ENCODE measurements around the gene ANTXR1. TPM values are rescaled to one million over a fixed set of nuclear protein-coding genes. Genes with fewer than 3 reads are reported as not detected.

ANTXR1 gene
- total and polyA plus RNA-seq, 4 experiments from 2014 or later: 0.58 TPM; not detected in 3

- no peaks in the 10 kb centered on the region for H3K4me1 ChIP-seq (ENCODE audit: insufficient read depth, low read length)
- no peaks in the 10 kb centered on the region for H3K36me3 ChIP-seq (ENCODE audit: insufficient read depth, low read length)
- Mint-ChIP-seq H3K9me3 (no peaks in the 10 kb centered on the region), H3K27me3 (peaks cover 11 to 14% of the 10 kb centered on the region in 2 donors), H3K4me3 (no peak overlapping the region), H3K27ac (no peak overlapping the region), H3K4me1 (no peaks in the 10 kb centered on the region), H3K36me3 (no peaks in the 10 kb centered on the region)
- H3K4me3 ChIP-seq (ENCODE audit: low read length in 2 of 2): no peak overlapping the region
- no peaks in the 10 kb centered on the region for H3K9me3 ChIP-seq (ENCODE audit: control insufficient read depth in 1 of 2, low read length in 2 of 2)
- H3K27me3 ChIP-seq (ENCODE audit: insufficient read depth, low read length): no peaks in the 10 kb centered on the region
- no peak for DNase-seq
- CTCF ChIA-PET (ENCODE audit: partially characterized antibody): no interaction called here
- POLR2A ChIA-PET (ENCODE audit: partially characterized antibody): no interaction called here
- H3K27ac ChIP-seq (ENCODE audit: low read depth, low read length): no peak overlapping the region
- intact Hi-C loops (cut with micrococcal nuclease): no loop called here
Observed at GRCh38 chr2:69133898-69134297, 120.9 kb downstream of the ANTXR1 start.

- Histone ChIP-seq H3K27me3 (ENCODE audit: insufficient read depth, low read length) (no peaks in the 10 kb centered on the region), H3K9me3 (ENCODE audit: control insufficient read depth in 1 of 2, low read length in 2 of 2) (no peaks in the 10 kb centered on the region), H3K4me1 (ENCODE audit: insufficient read depth, low read length) (no peaks in the 10 kb centered on the region), H3K27ac (ENCODE audit: low read depth, low read length) (no peak overlapping the region), H3K36me3 (ENCODE audit: insufficient read depth, low read length) (no peaks in the 10 kb centered on the region), H3K4me3 (ENCODE audit: low read length in 2 of 2) (no peak overlapping the region)
- H3K27me3 Mint-ChIP-seq: peaks cover 11 to 14% of the 10 kb centered on the region in 2 donors
- no peak overlapping the region for H3K4me3 Mint-ChIP-seq
- intact Hi-C loops (cut with micrococcal nuclease): no loop called here
- no peak for DNase-seq
- ChIA-PET CTCF (ENCODE audit: partially characterized antibody) (no interaction called here), POLR2A (ENCODE audit: partially characterized antibody) (no interaction called here)
- H3K27ac Mint-ChIP-seq: no peak overlapping the region
- no peaks in the 10 kb centered on the region for H3K9me3 Mint-ChIP-seq
- H3K4me1 Mint-ChIP-seq: no peaks in the 10 kb centered on the region
- no peaks in the 10 kb centered on the region for H3K36me3 Mint-ChIP-seq
Observed at GRCh38 chr2:69134306-69134945, 121.4 kb downstream of the ANTXR1 start.

GRCh38 chr2:69138247-69138772 lies 125.3 kb downstream of the ANTXR1 start:
- Histone ChIP-seq H3K36me3 (ENCODE audit: insufficient read depth, low read length) (no peaks in the 10 kb centered on the region), H3K27ac (ENCODE audit: low read depth, low read length) (no peak overlapping the region), H3K9me3 (ENCODE audit: control insufficient read depth in 1 of 2, low read length in 2 of 2) (no peaks in the 10 kb centered on the region), H3K4me3 (ENCODE audit: low read length in 2 of 2) (no peak overlapping the region), H3K27me3 (ENCODE audit: insufficient read depth, low read length) (no peaks in the 10 kb centered on the region), H3K4me1 (ENCODE audit: insufficient read depth, low read length) (no peaks in the 10 kb centered on the region)
- POLR2A ChIA-PET (ENCODE audit: partially characterized antibody): no interaction called here
- Mint-ChIP-seq H3K4me1 (no peaks in the 10 kb centered on the region), H3K27me3 (peaks cover 15 to 20% of the 10 kb centered on the region in 2 donors), H3K4me3 (no peak overlapping the region), H3K9me3 (no peaks in the 10 kb centered on the region), H3K36me3 (no peaks in the 10 kb centered on the region), H3K27ac (no peak overlapping the region)
- CTCF ChIA-PET (ENCODE audit: partially characterized antibody): no interaction called here
- DNase-seq: no peak
- intact Hi-C loops (cut with micrococcal nuclease): no loop called here

DNA sequence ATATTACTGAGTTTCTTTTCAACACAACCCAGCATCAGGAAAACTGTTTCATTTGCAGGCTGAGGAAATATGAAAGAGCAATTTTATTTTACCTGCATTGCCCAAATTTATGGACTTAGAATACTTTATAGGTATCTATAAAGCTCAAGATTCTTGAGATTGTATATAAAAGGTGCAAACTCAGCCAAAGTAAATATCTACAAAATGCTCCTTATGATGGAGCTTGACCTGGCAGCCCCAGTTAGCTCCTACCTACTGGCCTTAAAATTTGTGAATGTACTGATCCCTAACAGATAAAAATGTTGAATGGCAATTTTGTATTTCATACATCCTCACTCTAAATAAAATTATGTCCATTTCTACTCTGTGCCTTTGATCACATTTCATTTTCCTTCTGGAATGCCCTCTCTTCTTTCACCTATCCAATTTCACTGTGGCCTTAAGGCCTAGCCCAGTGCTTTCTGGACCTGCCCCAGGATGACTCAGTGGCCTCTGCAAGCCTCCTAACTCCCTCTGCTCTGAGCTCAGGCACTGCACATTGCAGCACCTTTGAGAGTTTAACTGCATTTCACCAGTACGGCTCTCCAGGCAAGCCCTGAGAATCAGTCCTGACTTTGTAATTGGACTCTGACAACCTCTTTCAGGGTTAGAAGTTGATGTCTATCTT lies 125.9 kb downstream of the ANTXR1 start:
- H3K4me3 ChIP-seq (ENCODE audit: low read length in 2 of 2): no peak overlapping the region
- Mint-ChIP-seq H3K36me3 (no peaks in the 10 kb centered on the region), H3K9me3 (no peaks in the 10 kb centered on the region), H3K27me3 (peaks cover 18 to 20% of the 10 kb centered on the region in 2 donors), H3K4me3 (no peak overlapping the region), H3K27ac (no peak overlapping the region), H3K4me1 (no peaks in the 10 kb centered on the region)
- POLR2A ChIA-PET (ENCODE audit: partially characterized antibody): no interaction called here
- CTCF ChIA-PET (ENCODE audit: partially characterized antibody): no interaction called here
- H3K4me1 ChIP-seq (ENCODE audit: insufficient read depth, low read length): no peaks in the 10 kb centered on the region
- H3K27ac ChIP-seq (ENCODE audit: low read depth, low read length): no peak overlapping the region
- intact Hi-C loops (cut with micrococcal nuclease): no loop called here
- DNase-seq: no peak
- no peaks in the 10 kb centered on the region for H3K36me3 ChIP-seq (ENCODE audit: insufficient read depth, low read length)
- H3K27me3 ChIP-seq (ENCODE audit: insufficient read depth, low read length): no peaks in the 10 kb centered on the region
- no peaks in the 10 kb centered on the region for H3K9me3 ChIP-seq (ENCODE audit: control insufficient read depth in 1 of 2, low read length in 2 of 2)

DNA sequence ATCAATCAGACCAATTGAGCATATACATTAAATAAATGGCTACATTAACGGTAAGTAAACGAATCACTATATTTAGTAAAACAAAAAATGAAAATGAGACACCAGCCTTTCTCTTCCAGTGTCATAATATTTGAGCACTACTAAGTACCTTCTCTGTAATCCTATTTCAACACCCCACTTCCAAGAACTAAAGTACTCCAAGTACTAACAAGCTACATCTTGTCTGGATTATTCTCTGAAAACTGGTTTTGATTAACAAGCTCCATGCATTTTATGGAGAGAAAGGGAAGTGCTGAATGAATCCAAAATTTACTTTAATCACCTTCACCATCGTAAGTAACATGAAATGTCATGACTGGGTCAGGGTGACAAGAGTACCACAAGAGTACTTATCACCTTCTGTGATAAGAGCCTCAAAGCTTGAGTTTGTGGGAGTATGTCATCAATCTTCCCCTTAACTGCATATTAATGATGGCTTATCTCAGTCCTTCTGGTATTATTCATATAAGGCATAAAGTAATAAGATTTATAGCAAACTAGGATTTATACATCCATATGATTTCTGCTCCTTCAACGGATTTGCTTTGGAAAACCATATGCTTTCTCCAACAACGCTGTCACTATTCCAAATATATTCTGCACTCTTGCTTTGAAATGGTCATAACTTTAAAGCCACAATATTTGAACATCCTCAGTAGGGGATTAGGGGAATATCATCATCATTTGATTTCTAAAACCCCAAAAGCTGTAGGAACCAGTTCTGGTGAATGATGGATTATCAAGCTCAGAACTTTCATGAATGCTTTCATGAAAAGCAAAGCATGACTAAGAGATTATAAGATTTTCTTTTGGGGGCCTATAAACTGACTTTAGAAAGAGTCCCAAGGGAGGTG lies 127.0 kb downstream of the ANTXR1 start:
- no peaks in the 10 kb centered on the region for H3K36me3 ChIP-seq (ENCODE audit: insufficient read depth, low read length)
- peaks cover 15 to 20% of the 10 kb centered on the region in 2 donors for H3K27me3 Mint-ChIP-seq
- no peaks in the 10 kb centered on the region for H3K9me3 Mint-ChIP-seq
- H3K4me1 Mint-ChIP-seq: no peaks in the 10 kb centered on the region
- no peak overlapping the region for H3K4me3 ChIP-seq (ENCODE audit: low read length in 2 of 2)
- ChIA-PET CTCF (ENCODE audit: partially characterized antibody) (no interaction called here), POLR2A (ENCODE audit: partially characterized antibody) (no interaction called here)
- DNase-seq: no peak
- intact Hi-C loops (cut with micrococcal nuclease): no loop called here
- H3K36me3 Mint-ChIP-seq: no peaks in the 10 kb centered on the region
- H3K4me3 Mint-ChIP-seq: no peak overlapping the region
- no peaks in the 10 kb centered on the region for H3K27me3 ChIP-seq (ENCODE audit: insufficient read depth, low read length)
- no peak overlapping the region for H3K27ac Mint-ChIP-seq
- no peaks in the 10 kb centered on the region for H3K9me3 ChIP-seq (ENCODE audit: control insufficient read depth in 1 of 2, low read length in 2 of 2)
- no peaks in the 10 kb centered on the region for H3K4me1 ChIP-seq (ENCODE audit: insufficient read depth, low read length)
- no peak overlapping the region for H3K27ac ChIP-seq (ENCODE audit: low read depth, low read length)

DNA sequence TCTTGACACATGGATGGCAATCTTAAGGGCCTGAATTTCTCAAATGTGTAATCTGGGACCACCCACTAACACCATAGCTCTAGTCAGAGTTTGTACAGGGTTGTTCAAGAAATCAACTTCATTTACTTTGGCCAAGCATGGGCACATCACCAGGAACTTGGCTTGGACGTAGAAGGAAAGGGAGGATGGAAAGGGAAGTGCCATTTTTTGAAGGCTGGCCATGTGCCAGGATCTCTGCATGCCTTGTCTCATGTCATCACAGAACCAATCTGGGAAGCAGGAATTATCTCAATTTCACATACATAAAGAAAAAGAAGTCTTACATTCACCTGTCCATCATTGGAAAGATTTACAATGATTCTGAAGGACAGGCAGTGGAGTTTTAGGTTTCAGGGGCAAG lies 128.1 kb downstream of the ANTXR1 start:
- Histone ChIP-seq H3K36me3 (ENCODE audit: insufficient read depth, low read length) (no peaks in the 10 kb centered on the region), H3K27ac (ENCODE audit: low read depth, low read length) (no peak overlapping the region), H3K4me3 (ENCODE audit: low read length in 2 of 2) (no peak overlapping the region), H3K4me1 (ENCODE audit: insufficient read depth, low read length) (no peaks in the 10 kb centered on the region), H3K27me3 (ENCODE audit: insufficient read depth, low read length) (no peaks in the 10 kb centered on the region), H3K9me3 (ENCODE audit: control insufficient read depth in 1 of 2, low read length in 2 of 2) (no peaks in the 10 kb centered on the region)
- H3K4me3 Mint-ChIP-seq: no peak overlapping the region
- intact Hi-C loops (cut with micrococcal nuclease): no loop called here
- ChIA-PET CTCF (ENCODE audit: partially characterized antibody) (no interaction called here), POLR2A (ENCODE audit: partially characterized antibody) (no interaction called here)
- peaks cover 15 to 20% of the 10 kb centered on the region in 2 donors for H3K27me3 Mint-ChIP-seq
- H3K9me3 Mint-ChIP-seq: no peaks in the 10 kb centered on the region
- no peaks in the 10 kb centered on the region for H3K4me1 Mint-ChIP-seq
- no peak for DNase-seq
- no peak overlapping the region for H3K27ac Mint-ChIP-seq
- no peaks in the 10 kb centered on the region for H3K36me3 Mint-ChIP-seq

DNA sequence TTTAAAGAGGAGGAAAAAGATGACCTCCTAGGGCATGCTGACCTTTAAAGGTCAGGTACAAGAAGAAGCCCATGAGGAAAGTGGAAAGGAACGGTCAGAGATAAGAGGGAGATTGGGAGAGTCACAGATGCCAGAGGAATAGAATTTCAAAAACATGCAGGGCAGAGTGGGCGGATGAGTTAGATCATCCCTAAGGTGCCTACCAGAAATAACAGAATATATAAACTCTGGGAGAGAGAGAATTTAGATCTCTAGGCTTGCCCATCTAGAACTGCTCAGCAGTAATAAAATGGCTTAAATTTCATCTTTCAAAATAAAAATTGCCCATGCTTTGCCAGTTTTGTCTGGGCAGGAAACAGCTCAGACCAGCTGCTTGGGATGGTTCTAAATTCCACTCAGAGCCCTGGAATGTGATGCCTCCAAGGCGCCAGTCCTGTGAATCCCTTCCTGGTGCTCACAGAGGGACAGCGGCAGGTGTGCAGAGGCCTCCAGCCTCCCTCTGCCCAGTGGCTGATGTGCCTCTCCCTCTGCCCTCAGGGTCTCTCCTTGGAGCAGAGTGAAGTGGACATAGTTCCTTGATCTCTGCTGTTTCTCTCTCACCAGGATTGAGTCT lies 130.9 kb downstream of the ANTXR1 start:
- Histone ChIP-seq H3K27ac (ENCODE audit: low read depth, low read length) (no peak overlapping the region), H3K9me3 (ENCODE audit: control insufficient read depth in 1 of 2, low read length in 2 of 2) (no peaks in the 10 kb centered on the region), H3K36me3 (ENCODE audit: insufficient read depth, low read length) (no peaks in the 10 kb centered on the region), H3K4me3 (ENCODE audit: low read length in 2 of 2) (no peak overlapping the region), H3K27me3 (ENCODE audit: insufficient read depth, low read length) (no peaks in the 10 kb centered on the region), H3K4me1 (ENCODE audit: insufficient read depth, low read length) (no peaks in the 10 kb centered on the region)
- intact Hi-C loops (cut with micrococcal nuclease): no loop called here
- POLR2A ChIA-PET (ENCODE audit: partially characterized antibody): no interaction called here
- Mint-ChIP-seq H3K4me1 (no peaks in the 10 kb centered on the region), H3K9me3 (no peaks in the 10 kb centered on the region), H3K27ac (no peak overlapping the region), H3K27me3 (peaks cover 15% of the 10 kb centered on the region in 2 donors), H3K4me3 (no peak overlapping the region), H3K36me3 (no peaks in the 10 kb centered on the region)
- CTCF ChIA-PET (ENCODE audit: partially characterized antibody): no interaction called here
- no peak for DNase-seq
